Stimulated activated CD4-positive, alpha-beta T cell treated with anti-CD3 and anti-CD28 coated beads, Interleukin-15, amount 100 ng/mL, for 1 hour (primary cell): ENCODE measurements around the gene RTN4IP1.

Experiments used
- DNase-seq, 2 donors: peaks; one replicate each; pipeline ENCODE4 v3.0.0-alpha.2; 2020; ENCODE audit warnings: low read depth in 1 of 2, low spot score in 1 of 2

The RTN4IP1 gene

DNA sequence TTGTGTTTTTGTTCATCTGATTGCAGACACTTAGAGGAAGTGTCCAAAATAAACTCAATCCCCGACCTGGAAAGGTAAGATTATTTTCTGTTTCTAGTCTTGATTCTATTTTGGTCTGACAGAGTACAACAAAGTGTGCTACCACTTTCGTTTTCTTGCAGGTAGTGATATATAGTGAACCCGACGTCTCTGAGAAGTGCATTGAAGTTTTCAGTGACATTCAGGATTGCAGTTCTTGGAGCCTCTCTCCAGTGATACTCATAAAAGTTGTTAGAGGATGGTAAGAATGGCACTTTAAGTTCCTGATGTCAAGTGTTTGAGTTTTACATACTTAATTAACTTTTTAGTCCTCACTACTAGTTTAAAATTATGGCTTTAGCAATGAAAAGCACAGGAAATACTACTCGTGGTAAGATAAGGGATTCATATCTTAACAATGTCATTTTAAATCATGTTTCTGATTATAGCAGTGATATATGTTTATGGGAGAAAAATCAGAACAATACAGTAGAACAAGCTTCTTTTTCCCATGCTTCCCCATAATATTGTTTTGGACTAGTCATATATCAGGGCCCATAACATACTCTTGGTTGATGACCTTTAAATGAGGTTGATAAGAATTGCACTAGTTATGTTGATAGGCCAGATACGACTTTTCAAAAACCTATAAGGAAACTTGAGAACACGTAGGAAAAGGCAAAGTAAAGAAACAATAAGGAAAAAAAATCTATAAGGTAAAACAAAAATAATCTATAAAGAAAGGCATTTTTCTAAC is 104.0 kb downstream of the RTN4IP1 start:
- DNase-seq, result no peak

- DNase-seq, result no peak
These were observed 106.6 kb downstream of the RTN4IP1 start for GRCh38 chr6:106522562-106523250.
